ENCODE data around the gene PMEPA1.

DNA sequence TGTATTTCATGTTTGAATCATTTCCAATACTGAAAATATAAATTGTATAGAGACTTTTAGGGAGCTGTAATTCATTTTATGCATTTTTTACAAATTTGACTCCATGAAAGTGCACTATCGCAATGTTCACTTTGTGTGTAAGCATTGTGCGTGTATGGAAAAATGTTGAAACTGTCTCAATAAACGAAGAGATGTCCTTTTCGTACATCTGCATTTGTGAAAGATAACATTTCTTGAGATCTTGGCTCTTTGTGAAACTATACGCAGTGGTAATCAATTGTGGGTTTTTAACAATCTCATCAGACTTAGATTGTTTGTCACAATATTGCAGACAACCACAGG lies 70.9 kb downstream of the PMEPA1 start:
- TF ChIP-seq CTCF (tag by site-specific recombination; IDR thresholded peaks at IDR 0.05) (no peak), ZNF114 (tag by site-specific recombination; IDR thresholded peaks at IDR 0.05) (no peak)
